ENCODE results near the gene NUDT7. TPM values are rescaled to one million over a fixed set of nuclear protein-coding genes. Genes with fewer than 3 reads are reported as not detected.

The NUDT7 gene
- total RNA-seq, 2 donors from 2014 or later, result 2.7 to 14.6 TPM

DNA sequence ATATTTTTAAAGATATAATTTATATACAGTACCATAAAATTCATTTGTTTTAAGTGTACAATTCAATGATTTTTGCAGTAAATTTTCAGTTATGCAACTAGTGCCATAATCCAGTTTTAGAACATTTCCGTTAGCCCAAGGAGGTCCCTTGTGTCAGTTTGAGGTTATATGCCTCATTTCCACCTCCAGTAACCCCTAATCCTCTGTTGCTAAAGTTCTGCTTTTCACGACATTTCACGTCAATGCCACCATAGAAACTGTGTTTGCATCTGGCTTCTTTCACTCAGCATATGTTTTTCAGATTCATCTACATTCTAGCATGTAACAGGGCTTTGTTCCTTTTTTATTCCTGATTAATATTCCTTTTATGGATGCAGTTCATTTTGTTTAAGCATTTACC, 42.4 kb upstream of the NUDT7 start:
- no peak for TF ChIP-seq CTCF (IDR thresholded peaks at IDR 0.05)
- H3K4me1 ChIP-seq (ENCODE audit: control insufficient read depth in 1 of 2, low read depth in 2 of 2), result peaks cover 0 to 10% of the 10 kb centered on the region in 2 donors
- H3K27ac ChIP-seq, result no peak overlapping the region
- no peak for ATAC-seq (ENCODE audit: insufficient number of reproducible peaks, low FRiP score, low read depth)
- no peak for DNase-seq (ENCODE audit: low spot score)
- H3K36me3 ChIP-seq, result no peaks in the 10 kb centered on the region
- no peaks in the 10 kb centered on the region for H3K9me3 ChIP-seq
- no peak overlapping the region for H3K4me3 ChIP-seq
- no peaks in the 10 kb centered on the region for H3K27me3 ChIP-seq (replicated peaks; ENCODE audit: insufficient read depth)

DNA sequence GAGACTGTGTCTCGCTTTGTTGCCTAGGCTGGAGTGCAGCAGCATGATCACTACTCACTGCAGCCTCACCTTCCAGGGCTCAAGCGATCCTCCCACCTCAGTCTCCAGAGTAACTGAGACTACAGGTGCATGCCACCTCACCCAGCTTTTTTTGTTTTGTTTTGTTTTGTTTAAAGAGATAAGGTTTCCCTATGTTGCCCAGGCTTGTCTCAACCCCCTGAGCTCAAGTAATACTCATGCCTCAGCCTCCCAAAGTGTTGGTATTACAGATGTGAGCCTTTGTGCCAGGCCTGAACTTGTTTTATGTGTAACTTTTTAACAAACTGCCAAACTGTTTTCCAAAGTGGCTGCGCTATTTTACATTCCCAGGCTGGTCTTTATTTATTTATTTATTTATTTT, 41.8 kb upstream of the NUDT7 start:
- no peak overlapping the region for H3K4me3 ChIP-seq
- H3K36me3 ChIP-seq, result no peaks in the 10 kb centered on the region
- H3K27ac ChIP-seq, result no peak overlapping the region
- no peak for DNase-seq (ENCODE audit: low spot score)
- no peak for TF ChIP-seq CTCF (IDR thresholded peaks at IDR 0.05)
- H3K4me1 ChIP-seq (ENCODE audit: control insufficient read depth in 1 of 2, low read depth in 2 of 2), result peaks cover 0 to 10% of the 10 kb centered on the region in 2 donors
- H3K9me3 ChIP-seq, result no peaks in the 10 kb centered on the region
- no peaks in the 10 kb centered on the region for H3K27me3 ChIP-seq (replicated peaks; ENCODE audit: insufficient read depth)
- no peak for ATAC-seq (ENCODE audit: insufficient number of reproducible peaks, low FRiP score, low read depth)

DNA sequence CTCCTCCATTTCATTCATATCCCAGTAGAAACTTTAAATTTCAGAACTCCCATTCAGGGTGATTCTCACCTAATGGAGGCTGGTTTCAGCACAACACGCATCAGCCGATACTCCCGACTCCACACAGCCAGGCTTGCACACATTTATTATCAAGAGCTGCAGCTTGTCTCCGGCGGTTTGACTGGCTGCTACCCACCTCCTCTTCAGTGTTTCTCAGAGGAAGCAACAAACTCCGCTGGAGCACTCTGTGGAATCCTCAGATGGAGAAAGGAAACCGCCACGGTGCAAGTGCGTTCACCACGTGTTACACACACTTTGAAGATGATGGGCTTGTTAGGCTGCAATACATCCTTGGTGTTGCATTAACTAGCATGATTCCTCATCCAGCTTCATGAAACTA, 39.7 kb upstream of the NUDT7 start:
- H3K27me3 ChIP-seq (replicated peaks; ENCODE audit: insufficient read depth), result no peaks in the 10 kb centered on the region

DNA sequence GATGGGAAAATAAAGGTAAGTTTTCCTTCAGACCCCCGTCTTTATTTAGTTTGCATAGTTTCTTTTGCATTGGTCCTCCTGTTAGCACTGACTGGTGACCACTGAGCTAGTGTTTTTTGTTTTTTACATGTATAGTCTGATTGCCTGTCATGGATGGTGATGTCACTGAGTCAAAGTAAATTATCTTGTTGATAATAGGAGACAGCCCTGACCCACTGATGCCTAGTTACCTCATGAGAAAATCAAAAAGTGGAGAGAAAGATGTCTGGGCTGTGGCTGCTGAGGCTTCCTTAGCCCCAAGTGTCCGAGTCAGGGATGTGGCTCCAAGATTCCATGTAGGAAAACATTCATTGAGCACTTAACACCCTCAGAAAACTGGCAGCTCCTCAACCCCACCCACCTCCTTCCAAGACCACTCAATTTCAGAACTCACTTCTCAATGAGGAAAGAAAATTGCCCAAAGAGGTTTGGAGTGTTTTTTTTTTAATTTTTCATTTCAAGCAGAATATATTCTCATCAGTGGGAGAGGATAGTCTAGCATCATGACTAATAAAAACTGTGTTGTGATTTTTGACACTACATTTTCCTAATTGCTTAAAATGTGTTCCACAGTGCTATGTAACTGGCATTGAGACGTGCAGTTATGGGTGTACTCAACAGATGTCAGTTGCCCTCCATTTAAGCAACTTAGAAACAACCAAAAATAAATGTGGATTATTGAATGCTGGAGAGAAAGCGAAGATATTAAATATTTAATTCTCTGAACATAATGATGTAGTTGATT, 38.7 kb upstream of the NUDT7 start:
- H3K4me3 ChIP-seq, result no peak overlapping the region
- TF ChIP-seq CTCF (IDR thresholded peaks at IDR 0.05), result no peak
- no peaks in the 10 kb centered on the region for H3K9me3 ChIP-seq

More for the DNA sequence above, 39.7 kb upstream of the NUDT7 start:
- Histone ChIP-seq H3K4me1 (ENCODE audit: control insufficient read depth in 1 of 2, low read depth in 2 of 2) (no peaks in the 10 kb centered on the region), H3K36me3 (no peaks in the 10 kb centered on the region), H3K27ac (no peak overlapping the region), H3K4me3 (no peak overlapping the region), H3K9me3 (no peaks in the 10 kb centered on the region)
- no peak for TF ChIP-seq CTCF (IDR thresholded peaks at IDR 0.05)
- no peak for DNase-seq (ENCODE audit: low spot score)
- ATAC-seq (ENCODE audit: insufficient number of reproducible peaks, low FRiP score, low read depth), result no peak

DNA sequence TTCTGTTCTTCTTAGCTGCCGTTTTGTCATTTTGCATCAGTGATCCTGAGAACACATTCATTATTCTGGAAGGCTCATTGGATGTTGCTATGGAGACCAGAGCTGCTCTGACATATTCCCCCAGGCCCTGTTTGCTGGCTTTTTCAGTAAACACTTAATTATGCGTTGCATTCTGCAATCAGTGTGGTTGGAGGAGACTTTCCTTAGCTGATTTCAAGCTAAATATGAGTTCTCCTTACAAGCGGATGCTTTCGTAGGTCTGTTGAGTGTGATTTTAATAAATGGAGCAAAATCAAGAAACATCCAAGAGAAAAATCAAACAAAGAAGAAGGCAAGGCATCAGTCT, 38.2 kb upstream of the NUDT7 start:
- Histone ChIP-seq H3K9me3 (no peaks in the 10 kb centered on the region), H3K4me3 (no peak overlapping the region), H3K27ac (no peak overlapping the region), H3K27me3 (replicated peaks; ENCODE audit: insufficient read depth) (no peaks in the 10 kb centered on the region), H3K4me1 (ENCODE audit: control insufficient read depth in 1 of 2, low read depth in 2 of 2) (no peaks in the 10 kb centered on the region), H3K36me3 (no peaks in the 10 kb centered on the region)
- TF ChIP-seq CTCF (IDR thresholded peaks at IDR 0.05), result no peak
- no peak for DNase-seq (ENCODE audit: low spot score)
- no peak for ATAC-seq (ENCODE audit: insufficient number of reproducible peaks, low FRiP score, low read depth)

More for the DNA sequence above, 38.7 kb upstream of the NUDT7 start:
- no peak for ATAC-seq (ENCODE audit: insufficient number of reproducible peaks, low FRiP score, low read depth)
- no peak for DNase-seq (ENCODE audit: low spot score)
- H3K27me3 ChIP-seq (replicated peaks; ENCODE audit: insufficient read depth), result no peaks in the 10 kb centered on the region
- H3K27ac ChIP-seq, result no peak overlapping the region
- H3K4me1 ChIP-seq (ENCODE audit: control insufficient read depth in 1 of 2, low read depth in 2 of 2), result no peaks in the 10 kb centered on the region
- H3K36me3 ChIP-seq, result no peaks in the 10 kb centered on the region

All from thoracic aorta (tissue), 2 donors.